Measurements from ENCODE around the gene SKOR2. TPM values are rescaled to one million over a fixed set of nuclear protein-coding genes. Genes with fewer than 3 reads are reported as not detected.

The SKOR2 gene
- total RNA-seq, 6 experiments from 2014 or later: not detected

GRCh38 chr18:47250391-47251046, 941 bp downstream of the SKOR2 start:
- Histone ChIP-seq H3K36me3 (no peaks in the 10 kb centered on the region), H3K27me3 (peaks cover 22 to 63% of the 10 kb centered on the region in 2 donors), H3K4me1 (peaks cover 0 to 4% (median 0%) of the 10 kb centered on the region in 4 donors), H3K9me3 (no peaks in the 10 kb centered on the region), H3K27ac (no peak overlapping the region), H3K4me3 (no peak overlapping the region)
- no peak for TF ChIP-seq POLR2A (IDR thresholded peaks at IDR 0.05)
- no peak for TF ChIP-seq CTCF (IDR thresholded peaks at IDR 0.05)
- no peak for DNase-seq
- intact Hi-C loops (cut with DNase I): no loop called here
- no peak for ATAC-seq
- 2% methylated on average over 24 of the region's 26 CpGs for WGBS (ENCODE audit: insufficient coverage, low coverage, low lambda C conversion rate, missing lambda C conversion rate)

- Histone ChIP-seq H3K36me3 (no peaks in the 10 kb centered on the region), H3K9me3 (no peaks in the 10 kb centered on the region), H3K27me3 (peaks cover 23 to 59% of the 10 kb centered on the region in 2 donors), H3K4me3 (no peak overlapping the region), H3K27ac (no peak overlapping the region), H3K4me1 (peaks cover 0 to 4% (median 0%) of the 10 kb centered on the region in 4 donors)
- TF ChIP-seq POLR2A (IDR thresholded peaks at IDR 0.05) (no peak), CTCF (IDR thresholded peaks at IDR 0.05) (no peak)
- DNase-seq (no peak), ATAC-seq (no peak)
- intact Hi-C loops (cut with DNase I): no loop called here
- 7% methylated on average over 7 of the region's 7 CpGs for WGBS (ENCODE audit: insufficient coverage, low coverage, low lambda C conversion rate, missing lambda C conversion rate)
Measured at GRCh38 chr18:47249314-47249981, 2.0 kb downstream of the SKOR2 start.

GRCh38 chr18:47248604-47249313, 2.7 kb downstream of the SKOR2 start:
- H3K27ac ChIP-seq: no peak overlapping the region
- peaks cover 0 to 4% (median 0%) of the 10 kb centered on the region in 4 donors for H3K4me1 ChIP-seq
- no peak for DNase-seq
- intact Hi-C loops (cut with DNase I): no loop called here
- no peaks in the 10 kb centered on the region for H3K36me3 ChIP-seq
- no peak for ATAC-seq
- no peak overlapping the region for H3K4me3 ChIP-seq
- no peaks in the 10 kb centered on the region for H3K9me3 ChIP-seq
- TF ChIP-seq CTCF (IDR thresholded peaks at IDR 0.05) (no peak), POLR2A (IDR thresholded peaks at IDR 0.05) (no peak)
- H3K27me3 ChIP-seq: peaks cover 23 to 53% of the 10 kb centered on the region in 2 donors
- WGBS (ENCODE audit: insufficient coverage, low coverage, low lambda C conversion rate, missing lambda C conversion rate): 11% methylated on average over 32 of the region's 62 CpGs

- no CpG with 5 or more reads among the region's 61 CpGs for WGBS (ENCODE audit: insufficient coverage, low coverage, low lambda C conversion rate, missing lambda C conversion rate)
- Histone ChIP-seq H3K27me3 (peaks cover 23 to 53% of the 10 kb centered on the region in 2 donors), H3K4me3 (no peak overlapping the region), H3K36me3 (no peaks in the 10 kb centered on the region), H3K4me1 (peaks cover 0 to 4% (median 0%) of the 10 kb centered on the region in 4 donors), H3K27ac (no peak overlapping the region), H3K9me3 (no peaks in the 10 kb centered on the region)
- no peak for ATAC-seq
- DNase-seq: no peak
- intact Hi-C loops (cut with DNase I): no loop called here
- no peak for TF ChIP-seq CTCF (IDR thresholded peaks at IDR 0.05)
- TF ChIP-seq POLR2A (IDR thresholded peaks at IDR 0.05): no peak
Measured at GRCh38 chr18:47248115-47248603, 3.3 kb downstream of the SKOR2 start.

Measured in right lobe of liver (tissue), 6 donors.